GM19372 (cell line): Measurements from ENCODE around the gene MCF2L.
"Not testable (repeated sequence)": the region's sequence is repeated elsewhere in the genome, so short reads cannot be mapped to it uniquely, and the experiment has no call there.

ENCODE experiments used
- ATAC-seq: cut with Tn5 transposase; IDR thresholded peaks from one replicate; pipeline ENCODE4 v1.9.1; 2021; ENCODE audit warnings: mild to moderate bottlenecking, low read depth, moderate library complexity; ENCODE audit not compliant: unreplicated experiment

The MCF2L gene

GRCh38 chr13:113090806-113091205, 121.8 kb downstream of the MCF2L start:
- ATAC-seq, result no peak

- no peak for ATAC-seq
Measured at GRCh38 chr13:113091211-113091771, 122.3 kb downstream of the MCF2L start.

DNA sequence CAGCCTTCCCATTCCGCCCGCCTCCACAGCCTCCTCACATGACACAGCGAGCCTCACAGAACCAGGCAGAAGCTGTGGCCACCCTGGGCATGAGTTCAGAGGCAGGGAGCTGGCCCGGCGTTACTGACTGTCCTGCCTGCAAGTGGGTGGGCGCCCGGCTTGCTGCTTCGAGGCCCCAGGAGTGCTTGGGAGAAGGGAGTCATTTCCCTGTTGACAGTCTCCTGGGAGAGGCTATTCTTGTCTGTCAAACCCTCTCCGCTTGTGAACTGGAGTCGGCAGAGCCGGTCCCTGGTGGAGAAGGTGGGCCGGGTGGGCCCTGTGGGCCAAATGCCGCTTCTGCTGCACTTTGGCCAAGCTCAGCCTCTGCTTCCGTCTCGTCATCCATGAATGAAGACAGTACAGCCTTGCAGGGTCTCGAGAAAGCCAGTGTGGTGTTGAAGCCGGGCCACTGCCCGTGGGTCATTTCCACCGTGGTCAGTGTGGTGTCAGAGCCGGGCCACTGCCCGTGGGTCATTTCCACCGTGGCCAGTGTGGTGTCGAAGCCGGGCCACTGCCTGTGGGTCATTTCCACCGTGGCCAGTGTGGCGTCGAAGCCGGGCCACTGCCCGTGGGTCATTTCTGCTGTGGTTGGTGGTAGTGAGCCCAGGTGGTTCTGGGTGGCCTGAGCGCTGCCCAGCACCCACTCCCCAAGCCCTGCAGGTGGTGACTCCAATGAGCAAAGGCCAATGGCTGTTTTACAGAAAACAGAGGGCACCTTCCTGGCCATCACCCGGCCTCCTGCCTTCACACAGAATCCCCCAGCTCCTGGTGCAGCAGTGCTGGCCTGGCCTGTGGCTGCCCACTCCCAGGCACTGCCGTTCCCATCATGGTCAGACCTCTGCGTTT, 123.1 kb downstream of the MCF2L start:
- ATAC-seq, result no peak

GRCh38 chr13:113092776-113093579, 124.0 kb downstream of the MCF2L start:
- no peak for ATAC-seq

- no peak for ATAC-seq
Measured at GRCh38 chr13:113093580-113094409, 124.8 kb downstream of the MCF2L start.

DNA sequence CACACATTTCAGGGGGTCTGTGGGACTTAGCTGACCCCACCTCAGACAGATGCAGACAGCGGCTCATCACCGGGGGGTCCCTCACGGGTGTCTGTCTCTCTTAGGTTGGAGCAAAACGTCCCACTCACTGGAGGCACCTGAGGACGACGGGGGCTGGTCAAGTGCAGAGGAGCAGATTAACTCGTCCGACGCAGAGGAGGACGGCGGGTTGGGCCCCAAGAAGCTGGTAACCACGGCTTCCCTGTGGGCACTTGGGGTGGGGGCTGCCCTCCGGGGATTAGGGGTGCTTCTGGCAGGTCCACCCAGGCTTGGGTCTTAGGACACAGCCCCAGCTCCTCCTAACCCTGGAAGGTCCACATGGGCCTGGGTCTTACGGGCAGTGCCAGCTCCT, 125.4 kb downstream of the MCF2L start:
- no peak for ATAC-seq

GRCh38 chr13:113095146-113096051, 126.4 kb downstream of the MCF2L start:
- no peak for ATAC-seq

DNA sequence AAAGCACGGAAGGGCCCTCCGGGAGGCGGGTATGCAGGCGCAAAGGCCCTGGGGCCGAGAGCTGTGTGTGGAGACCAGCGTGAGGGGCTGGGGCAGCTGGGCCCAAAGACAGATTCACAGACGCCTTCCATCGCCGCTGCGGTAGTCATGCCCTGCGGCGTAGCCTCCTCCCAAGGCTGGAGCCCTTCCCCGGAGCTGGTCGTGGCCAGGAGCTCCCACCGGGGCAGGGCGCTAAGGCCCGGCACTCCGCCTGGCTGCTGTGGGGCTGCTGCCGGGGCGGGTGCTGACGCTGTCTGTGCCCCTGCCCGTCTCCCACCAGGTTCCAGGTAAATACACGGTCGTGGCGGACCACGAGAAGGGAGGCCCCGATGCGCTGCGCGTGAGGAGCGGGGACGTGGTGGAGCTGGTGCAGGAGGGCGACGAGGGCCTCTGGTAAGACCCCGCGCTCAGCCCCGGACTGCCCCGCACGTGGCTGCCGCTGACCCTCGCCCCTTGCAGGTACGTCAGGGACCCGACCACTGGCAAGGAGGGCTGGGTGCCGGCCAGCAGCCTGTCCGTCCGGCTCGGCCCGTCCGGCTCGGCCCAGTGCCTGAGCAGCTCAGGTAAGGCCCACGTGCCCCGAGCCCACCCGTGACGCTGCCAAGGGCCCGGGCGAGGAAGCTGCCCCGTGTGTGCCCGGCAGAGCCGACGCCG, 127.2 kb downstream of the MCF2L start:
- ATAC-seq, result no peak

DNA sequence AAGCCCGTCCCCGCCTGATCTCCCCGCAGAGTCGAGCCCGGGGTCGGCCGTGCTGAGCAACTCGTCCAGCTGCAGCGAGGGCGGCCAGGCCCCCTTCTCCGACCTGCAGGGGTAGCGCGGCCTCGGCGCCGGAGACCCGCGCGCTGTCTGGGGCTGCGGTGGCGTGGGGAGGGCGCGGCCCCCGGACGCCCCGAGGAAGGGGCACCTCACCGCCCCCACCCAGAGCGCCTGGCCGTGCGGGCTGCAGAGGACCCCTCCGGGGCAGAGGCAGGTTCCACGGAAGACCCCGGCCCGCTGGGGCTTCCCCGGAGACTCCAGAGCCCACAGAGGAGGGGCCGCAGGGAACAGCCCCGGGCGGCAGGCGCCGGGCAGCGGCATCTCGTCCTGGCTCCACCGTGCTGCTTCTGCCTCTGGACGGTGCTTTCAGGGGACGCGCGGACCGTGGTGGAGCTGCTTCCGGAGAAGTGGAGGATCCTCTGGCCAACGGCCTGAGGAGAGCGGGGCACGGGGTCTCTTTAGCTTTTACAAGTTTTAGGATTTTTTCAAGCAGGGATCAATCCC, 127.8 kb downstream of the MCF2L start:
- no peak for ATAC-seq

DNA sequence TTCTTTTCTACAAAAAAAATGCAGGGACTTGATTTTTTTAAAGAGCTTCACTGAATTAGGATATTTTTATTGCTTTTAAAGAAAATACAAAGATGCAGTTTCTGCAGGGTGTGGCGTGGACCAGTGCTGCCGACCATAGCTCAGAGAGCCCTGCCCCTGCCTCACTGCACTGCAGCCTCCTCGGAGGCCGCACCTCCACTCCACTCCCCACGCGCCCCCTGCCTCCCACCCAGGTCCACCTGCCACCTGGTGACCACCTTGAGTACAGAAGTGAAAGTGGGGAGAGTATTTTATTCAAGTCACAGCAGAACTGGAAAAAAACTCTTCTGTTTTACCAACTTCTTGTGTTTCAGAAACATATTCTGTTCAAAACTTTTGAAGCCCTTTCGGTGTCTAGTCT, 128.6 kb downstream of the MCF2L start:
- no peak for ATAC-seq

- ATAC-seq, result no peak
Measured at GRCh38 chr13:113098162-113098732, 129.2 kb downstream of the MCF2L start.

GRCh38 chr13:113099142-113099541, 130.1 kb downstream of the MCF2L start:
- no peak for ATAC-seq

DNA sequence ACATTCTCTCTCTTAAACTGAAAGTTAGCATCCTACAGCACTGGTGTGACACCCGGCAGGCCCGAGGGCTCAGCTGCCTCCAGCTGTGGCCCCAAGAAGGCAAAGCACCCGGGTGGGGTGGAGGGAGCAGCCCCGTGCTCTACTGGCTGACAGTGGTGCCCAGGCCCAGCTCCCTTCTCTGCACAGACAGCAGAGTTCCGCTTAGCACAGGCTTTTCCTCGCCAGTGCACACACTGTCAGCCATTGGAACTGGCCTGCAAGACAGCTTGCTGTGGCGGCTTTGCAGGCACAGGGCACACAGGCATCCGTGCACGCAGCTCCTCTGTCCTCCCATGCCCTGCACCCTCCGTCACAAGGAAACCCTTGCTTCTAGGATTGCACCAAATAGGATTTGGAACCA, 133.3 kb downstream of the MCF2L start:
- not testable (repeated sequence) for ATAC-seq

DNA sequence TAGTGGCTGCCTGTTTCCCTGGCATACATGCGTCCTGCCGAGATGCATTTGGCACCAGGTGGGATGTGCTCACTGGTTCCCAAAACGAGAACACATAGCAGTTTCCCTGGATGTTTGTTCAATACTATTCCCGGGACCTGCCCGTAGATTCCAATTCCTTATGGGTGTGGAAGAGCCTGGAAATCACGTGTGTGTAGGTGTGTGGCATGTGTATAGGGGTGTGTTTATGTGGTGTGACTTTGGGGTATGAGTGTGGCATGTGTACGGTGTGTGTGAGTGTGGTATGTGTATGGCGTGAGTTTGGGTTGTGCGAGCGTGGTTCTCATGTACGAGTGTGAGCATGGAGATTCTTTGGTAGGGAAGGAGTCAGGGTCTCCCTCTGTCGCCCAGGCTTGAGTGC, 133.7 kb downstream of the MCF2L start:
- ATAC-seq, result no peak

DNA sequence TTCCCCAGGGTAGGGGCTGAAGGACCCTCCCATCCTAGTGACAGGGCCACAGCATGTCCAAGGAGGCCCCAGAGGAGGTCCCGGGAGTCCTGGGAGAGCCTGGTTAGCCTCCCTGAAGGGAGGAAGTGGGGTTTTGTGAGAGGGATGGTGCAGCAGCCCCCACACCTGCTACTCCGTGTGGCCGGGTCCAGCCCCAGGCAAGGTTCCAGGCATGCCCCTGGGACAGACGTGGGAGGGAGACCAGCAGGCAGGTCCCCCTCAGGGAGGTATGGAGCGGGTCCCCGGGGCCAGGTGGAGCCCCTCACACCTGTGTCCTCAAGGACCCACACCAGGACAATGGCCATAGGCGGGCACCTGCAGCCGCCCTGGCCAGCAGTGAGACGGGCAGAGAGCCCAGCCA, 134.6 kb downstream of the MCF2L start:
- no peak for ATAC-seq

GRCh38 chr13:113105032-113105920, 136.3 kb downstream of the MCF2L start, which contains the start of gene F7:
TSS of gene F7 (plus strand) at chr13:113105791. CDS start at chr13:113105842, 51 bp downstream.
- ATAC-seq, result no peak

- no peak for ATAC-seq
Measured at GRCh38 chr13:113105921-113106452, 137.0 kb downstream of the MCF2L start.
